ENCODE measurements around the gene ARSK.

The ARSK gene

GRCh38 chr5:95649842-95650620 lies 95.1 kb downstream of the ARSK start:
- DNase-seq, result no peak

- no peak for DNase-seq
Observed at GRCh38 chr5:95652849-95653248, 97.9 kb downstream of the ARSK start.

- DNase-seq, result no peak
Observed at GRCh38 chr5:95654196-95654595, 99.3 kb downstream of the ARSK start.
